ENCODE data around the gene CLIP1. TPM values are rescaled to one million over a fixed set of nuclear protein-coding genes. Genes with fewer than 3 reads are reported as not detected.
A peak's percentile ranks its signal among the peaks of the same experiment; 100 is the strongest.

CLIP1 gene
- total RNA-seq, 2 experiments from 2014 or later: 11.2 to 25.6 TPM

DNA sequence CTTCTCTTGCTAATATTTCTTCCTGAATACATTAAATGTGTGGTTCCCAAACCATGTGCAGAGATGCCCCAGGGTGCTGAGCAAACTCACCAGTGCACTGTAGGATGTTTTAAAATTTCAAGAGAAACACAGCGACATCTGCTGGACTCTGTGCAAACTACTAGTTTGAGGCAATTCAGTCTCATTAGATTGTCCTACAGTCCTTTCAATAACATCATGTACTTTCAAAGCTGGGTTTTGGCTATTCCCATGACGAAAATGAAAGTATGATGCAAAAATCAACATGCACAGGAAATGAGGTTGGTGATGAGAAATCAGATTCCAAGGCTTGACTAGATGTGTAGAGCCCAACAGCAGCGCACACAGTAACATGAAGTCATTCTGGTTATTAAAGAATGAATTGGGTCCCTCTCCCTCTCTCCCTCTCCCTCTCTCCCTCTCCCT is 66.3 kb downstream of the CLIP1 start:
- POLR2A ChIA-PET: no interaction called here
- no peak overlapping the region for H2AFZ ChIP-seq (ENCODE audit: low read length)

DNA sequence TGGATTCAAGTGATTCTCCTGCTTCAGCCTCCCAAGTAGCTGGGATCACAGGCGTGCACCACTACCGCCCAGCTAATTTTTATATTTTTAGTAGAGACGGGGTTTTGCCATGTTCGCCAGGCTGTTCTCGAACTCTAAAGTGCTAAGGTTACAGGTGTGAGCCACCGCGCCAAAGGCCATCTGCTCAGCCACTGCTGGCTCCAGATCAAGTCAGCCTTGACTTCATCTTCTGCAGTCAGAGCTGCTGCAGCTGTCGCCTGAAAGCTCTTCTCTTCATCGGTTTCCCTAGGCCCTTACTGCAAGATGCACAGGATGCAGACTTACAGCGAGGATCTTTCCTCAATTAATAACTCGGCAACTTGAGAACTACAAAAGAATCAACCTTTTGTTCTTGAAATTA is 66.8 kb downstream of the CLIP1 start:
- no peak for DNase-seq (ENCODE audit: low spot score)
- ChIA-PET POLR2A (no interaction called here), CTCF (ENCODE audit: unreplicated experiment) (interaction anchor here (0.6 kb wide), 1 partner anchor 123 kb away, joined by 3 read pairs; no protein-coding TSS in a partner anchor)
- Histone ChIP-seq H3K4me3 (ENCODE audit: low read depth, low read length, poor library complexity, severe bottlenecking) (no peak overlapping the region), H4K20me1 (ENCODE audit: insufficient read depth, low read length) (no peaks in the 10 kb centered on the region), H3K4me1 (ENCODE audit: insufficient read depth, low read length, poor library complexity, severe bottlenecking) (no peaks in the 10 kb centered on the region), H3K79me2 (ENCODE audit: insufficient read depth, low read depth, low read length) (no peaks in the 10 kb centered on the region), H3K9me3 (ENCODE audit: low read length) (no peaks in the 10 kb centered on the region), H3K36me3 (ENCODE audit: insufficient read depth, low read length) (peaks cover 9% of the 10 kb centered on the region; the same call in 1 of the 2 replicates), H3K4me2 (ENCODE audit: low read length) (no peak overlapping the region), H2AFZ (ENCODE audit: low read length) (no peak overlapping the region), H3K27ac (ENCODE audit: low read depth, low read length, poor library complexity, severe bottlenecking) (no peak overlapping the region), H3K9me2 (ENCODE audit: insufficient read depth, low read length) (no peaks in the 10 kb centered on the region)
- intact Hi-C loops (cut with micrococcal nuclease; ENCODE audit: unreplicated experiment): no loop called here
- TF ChIP-seq EZH2phosphoT487 (IDR thresholded peaks at IDR 0.05; ENCODE audit: borderline replicate concordance, low read depth, low read length): no peak
- BruUV-seq (replicated peaks): no TSS peak

More for the DNA sequence above, 66.3 kb downstream of the CLIP1 start:
- Histone ChIP-seq H3K4me1 (ENCODE audit: insufficient read depth, low read length, poor library complexity, severe bottlenecking) (no peaks in the 10 kb centered on the region), H3K4me3 (ENCODE audit: low read depth, low read length, poor library complexity, severe bottlenecking) (no peak overlapping the region), H3K79me2 (ENCODE audit: insufficient read depth, low read depth, low read length) (no peaks in the 10 kb centered on the region), H3K27ac (ENCODE audit: low read depth, low read length, poor library complexity, severe bottlenecking) (no peak overlapping the region), H3K9me3 (ENCODE audit: low read length) (no peaks in the 10 kb centered on the region), H3K9me2 (ENCODE audit: insufficient read depth, low read length) (no peaks in the 10 kb centered on the region), H3K4me2 (ENCODE audit: low read length) (no peak overlapping the region), H3K36me3 (ENCODE audit: insufficient read depth, low read length) (peaks cover 9% of the 10 kb centered on the region; the same call in 1 of the 2 replicates), H4K20me1 (ENCODE audit: insufficient read depth, low read length) (no peaks in the 10 kb centered on the region)
- CTCF ChIA-PET (ENCODE audit: unreplicated experiment): interaction anchor here (0.6 kb wide), 1 partner anchor 122 kb away, joined by 3 read pairs; no protein-coding TSS in a partner anchor
- TF ChIP-seq EZH2phosphoT487 (IDR thresholded peaks at IDR 0.05; ENCODE audit: borderline replicate concordance, low read depth, low read length): no peak
- TF ChIP-seq, protein P1, sequence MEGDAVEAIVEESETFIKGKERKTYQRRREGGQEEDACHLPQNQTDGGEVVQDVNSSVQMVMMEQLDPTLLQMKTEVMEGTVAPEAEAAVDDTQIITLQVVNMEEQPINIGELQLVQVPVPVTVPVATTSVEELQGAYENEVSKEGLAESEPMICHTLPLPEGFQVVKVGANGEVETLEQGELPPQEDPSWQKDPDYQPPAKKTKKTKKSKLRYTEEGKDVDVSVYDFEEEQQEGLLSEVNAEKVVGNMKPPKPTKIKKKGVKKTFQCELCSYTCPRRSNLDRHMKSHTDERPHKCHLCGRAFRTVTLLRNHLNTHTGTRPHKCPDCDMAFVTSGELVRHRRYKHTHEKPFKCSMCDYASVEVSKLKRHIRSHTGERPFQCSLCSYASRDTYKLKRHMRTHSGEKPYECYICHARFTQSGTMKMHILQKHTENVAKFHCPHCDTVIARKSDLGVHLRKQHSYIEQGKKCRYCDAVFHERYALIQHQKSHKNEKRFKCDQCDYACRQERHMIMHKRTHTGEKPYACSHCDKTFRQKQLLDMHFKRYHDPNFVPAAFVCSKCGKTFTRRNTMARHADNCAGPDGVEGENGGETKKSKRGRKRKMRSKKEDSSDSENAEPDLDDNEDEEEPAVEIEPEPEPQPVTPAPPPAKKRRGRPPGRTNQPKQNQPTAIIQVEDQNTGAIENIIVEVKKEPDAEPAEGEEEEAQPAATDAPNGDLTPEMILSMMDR (conservative IDR thresholded peaks at IDR 0.05; ENCODE audit: low read length): peak; percentile 96
- BruUV-seq (replicated peaks): no TSS peak
- DNase-seq (ENCODE audit: low spot score): peak; percentile 68
- intact Hi-C loops (cut with micrococcal nuclease; ENCODE audit: unreplicated experiment): no loop called here

DNA sequence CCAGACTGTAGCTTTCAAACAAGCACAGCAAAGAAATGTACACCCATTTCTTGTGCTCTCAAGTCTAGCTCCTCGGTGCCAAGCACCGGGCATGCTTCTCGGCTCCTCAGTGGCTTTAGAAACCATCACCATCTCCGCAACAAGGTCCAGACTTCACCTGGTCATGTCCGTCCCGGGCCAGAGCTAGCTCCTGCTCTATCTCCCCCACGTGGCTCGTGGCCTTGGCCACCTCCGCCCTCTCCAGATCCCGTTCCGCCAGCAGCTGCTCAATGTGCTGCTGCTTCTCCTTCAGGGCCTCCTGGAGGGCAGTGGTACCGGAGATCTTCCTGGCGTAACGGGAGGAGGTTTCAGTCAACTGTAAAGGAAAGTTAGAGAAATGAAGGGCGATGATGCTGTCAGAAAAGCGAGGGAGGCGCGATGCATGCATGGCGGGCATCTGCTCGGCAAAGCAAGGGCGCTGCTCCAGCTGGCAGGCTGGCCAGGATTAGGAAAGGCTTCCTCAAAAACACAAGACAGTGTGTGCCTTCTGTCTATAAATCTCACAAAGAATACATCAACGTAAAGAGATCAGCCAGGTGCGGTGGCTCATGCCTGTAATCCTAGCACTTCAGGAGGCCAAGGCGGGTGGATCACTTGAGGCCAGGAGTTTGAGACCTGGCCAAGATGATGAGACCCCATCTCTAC is 67.4 kb downstream of the CLIP1 start:
- ChIA-PET POLR2A (interaction anchor here (0.6 to 0.7 kb wide), 2 partner anchors 15 to 88 kb away, joined by 3 to 4 read pairs; no protein-coding TSS in a partner anchor), CTCF (ENCODE audit: unreplicated experiment) (no interaction called here)
- no TSS peak for BruUV-seq (replicated peaks)
- no peaks in the 10 kb centered on the region for H3K9me3 ChIP-seq (ENCODE audit: low read length)
- no peak overlapping the region for H3K4me2 ChIP-seq (ENCODE audit: low read length)
- TF ChIP-seq, protein P1 (conservative IDR thresholded peaks at IDR 0.05; ENCODE audit: low read length): no peak
- no peak for TF ChIP-seq EZH2phosphoT487 (IDR thresholded peaks at IDR 0.05; ENCODE audit: borderline replicate concordance, low read depth, low read length)
- H3K27ac ChIP-seq (ENCODE audit: low read depth, low read length, poor library complexity, severe bottlenecking): no peak overlapping the region
- no peaks in the 10 kb centered on the region for H3K79me2 ChIP-seq (ENCODE audit: insufficient read depth, low read depth, low read length)
- DNase-seq (ENCODE audit: low spot score): no peak
- no peaks in the 10 kb centered on the region for H3K9me2 ChIP-seq (ENCODE audit: insufficient read depth, low read length)
- H3K4me1 ChIP-seq (ENCODE audit: insufficient read depth, low read length, poor library complexity, severe bottlenecking): no peaks in the 10 kb centered on the region
- no peak overlapping the region for H2AFZ ChIP-seq (ENCODE audit: low read length)
- H4K20me1 ChIP-seq (ENCODE audit: insufficient read depth, low read length): no peaks in the 10 kb centered on the region
- intact Hi-C loops (cut with micrococcal nuclease; ENCODE audit: unreplicated experiment): no loop called here
- H3K4me3 ChIP-seq (ENCODE audit: low read depth, low read length, poor library complexity, severe bottlenecking): no peak overlapping the region
- peaks cover 9% of the 10 kb centered on the region; the same call in 1 of the 2 replicates for H3K36me3 ChIP-seq (ENCODE audit: insufficient read depth, low read length)
